ENCODE measurements around the gene ZNF148.

Gene ZNF148

GRCh38 chr3:125357837-125358236 is 17.3 kb downstream of the ZNF148 start:
- Histone ChIP-seq H3K79me2 (ENCODE audit: control insufficient read depth, low read length) (peaks cover 99% of the 10 kb centered on the region), H3K27me3 (ENCODE audit: control insufficient read depth, low read length) (no peaks in the 10 kb centered on the region), H4K20me1 (ENCODE audit: control insufficient read depth, insufficient read depth, low read depth, low read length) (no peaks in the 10 kb centered on the region; the same call in 1 of the 2 replicates), H3K9me2 (replicated peaks; ENCODE audit: control insufficient read depth, low read length) (no peaks in the 10 kb centered on the region), H3K36me3 (ENCODE audit: control insufficient read depth, low read length) (peaks cover 3% of the 10 kb centered on the region; the same call in 1 of the 2 replicates), H3K27ac (ENCODE audit: low read depth, low read length) (peak overlapping the region; percentile 60), H3F3A (ENCODE audit: control insufficient read depth, insufficient read depth) (peaks cover 25% of the 10 kb centered on the region), H3K4me3 (ENCODE audit: low read length) (peak overlapping the region; percentile 88), H3K4me2 (ENCODE audit: low read length) (peak overlapping the region; percentile 88), H3K9me3 (ENCODE audit: control insufficient read depth, insufficient read depth, low read length) (no peaks in the 10 kb centered on the region), H3K4me1 (ENCODE audit: control insufficient read depth, low read length) (peaks cover 76% of the 10 kb centered on the region)
- no peak for TF ChIP-seq EZH2phosphoT487 (IDR thresholded peaks at IDR 0.05; ENCODE audit: borderline replicate concordance, low read length)
- TF ChIP-seq, protein P1, sequence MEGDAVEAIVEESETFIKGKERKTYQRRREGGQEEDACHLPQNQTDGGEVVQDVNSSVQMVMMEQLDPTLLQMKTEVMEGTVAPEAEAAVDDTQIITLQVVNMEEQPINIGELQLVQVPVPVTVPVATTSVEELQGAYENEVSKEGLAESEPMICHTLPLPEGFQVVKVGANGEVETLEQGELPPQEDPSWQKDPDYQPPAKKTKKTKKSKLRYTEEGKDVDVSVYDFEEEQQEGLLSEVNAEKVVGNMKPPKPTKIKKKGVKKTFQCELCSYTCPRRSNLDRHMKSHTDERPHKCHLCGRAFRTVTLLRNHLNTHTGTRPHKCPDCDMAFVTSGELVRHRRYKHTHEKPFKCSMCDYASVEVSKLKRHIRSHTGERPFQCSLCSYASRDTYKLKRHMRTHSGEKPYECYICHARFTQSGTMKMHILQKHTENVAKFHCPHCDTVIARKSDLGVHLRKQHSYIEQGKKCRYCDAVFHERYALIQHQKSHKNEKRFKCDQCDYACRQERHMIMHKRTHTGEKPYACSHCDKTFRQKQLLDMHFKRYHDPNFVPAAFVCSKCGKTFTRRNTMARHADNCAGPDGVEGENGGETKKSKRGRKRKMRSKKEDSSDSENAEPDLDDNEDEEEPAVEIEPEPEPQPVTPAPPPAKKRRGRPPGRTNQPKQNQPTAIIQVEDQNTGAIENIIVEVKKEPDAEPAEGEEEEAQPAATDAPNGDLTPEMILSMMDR (IDR thresholded peaks at IDR 0.05; ENCODE audit: low read depth, low read length, poor library complexity, severe bottlenecking), result no peak

DNA sequence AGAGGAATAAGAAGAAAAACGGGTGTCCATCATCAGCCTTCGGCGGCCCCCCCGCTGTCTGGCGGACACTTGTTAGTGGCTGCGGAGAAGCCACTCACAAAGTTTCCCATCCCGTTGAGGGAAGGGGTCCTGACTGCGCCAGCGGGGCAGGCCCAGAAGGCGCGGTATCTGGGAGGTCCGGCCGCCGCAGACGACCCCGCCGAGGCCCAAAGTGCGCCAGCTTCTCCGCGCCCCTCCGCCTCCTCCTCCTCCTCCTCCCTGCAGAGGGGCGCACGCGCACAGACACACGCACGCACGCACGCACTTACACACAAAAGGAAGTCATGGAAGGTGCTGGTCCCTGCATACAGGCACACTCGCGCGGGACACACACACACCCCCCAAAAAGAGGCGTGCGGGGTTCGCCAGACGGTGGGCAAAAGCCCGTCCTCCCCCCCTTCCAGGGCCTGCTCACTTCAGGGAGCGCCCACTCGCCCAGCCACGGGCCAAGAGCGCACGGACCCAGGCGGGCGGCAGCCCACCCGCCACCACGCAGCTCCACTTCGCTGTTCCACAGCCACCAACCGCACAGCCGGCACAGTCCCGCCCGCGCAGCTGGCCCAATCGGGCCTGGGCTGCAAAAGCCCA is 18.0 kb downstream of the ZNF148 start:
- Histone ChIP-seq H3K4me3 (ENCODE audit: low read length) (peak overlapping the region; percentile 88), H3K4me1 (ENCODE audit: control insufficient read depth, low read length) (peaks cover 82% of the 10 kb centered on the region), H3K27me3 (ENCODE audit: control insufficient read depth, low read length) (no peaks in the 10 kb centered on the region), H3K36me3 (ENCODE audit: control insufficient read depth, low read length) (peaks cover 3% of the 10 kb centered on the region; the same call in 1 of the 2 replicates), H3K27ac (ENCODE audit: low read depth, low read length) (peak overlapping the region; percentile 60), H3F3A (ENCODE audit: control insufficient read depth, insufficient read depth) (peaks cover 29% of the 10 kb centered on the region), H3K4me2 (ENCODE audit: low read length) (peak overlapping the region; percentile 88), H3K9me3 (ENCODE audit: control insufficient read depth, insufficient read depth, low read length) (no peaks in the 10 kb centered on the region), H3K9me2 (replicated peaks; ENCODE audit: control insufficient read depth, low read length) (no peaks in the 10 kb centered on the region), H4K20me1 (ENCODE audit: control insufficient read depth, insufficient read depth, low read depth, low read length) (peaks cover 1% of the 10 kb centered on the region; the same call in 1 of the 2 replicates), H3K79me2 (ENCODE audit: control insufficient read depth, low read length) (peaks cover 99% of the 10 kb centered on the region)
- TF ChIP-seq EZH2phosphoT487 (IDR thresholded peaks at IDR 0.05; ENCODE audit: borderline replicate concordance, low read length), result no peak
- TF ChIP-seq, protein P1 (IDR thresholded peaks at IDR 0.05; ENCODE audit: low read depth, low read length, poor library complexity, severe bottlenecking), result no peak

- peak overlapping the region; percentile 88 for H3K4me3 ChIP-seq (ENCODE audit: low read length)
- TF ChIP-seq, protein P1 (IDR thresholded peaks at IDR 0.05; ENCODE audit: low read depth, low read length, poor library complexity, severe bottlenecking), result no peak
- TF ChIP-seq EZH2phosphoT487 (IDR thresholded peaks at IDR 0.05; ENCODE audit: borderline replicate concordance, low read length), result no peak
- peaks cover 90% of the 10 kb centered on the region for H3K4me1 ChIP-seq (ENCODE audit: control insufficient read depth, low read length)
- H3K27me3 ChIP-seq (ENCODE audit: control insufficient read depth, low read length), result no peaks in the 10 kb centered on the region
- peaks cover 99% of the 10 kb centered on the region for H3K79me2 ChIP-seq (ENCODE audit: control insufficient read depth, low read length)
- peak overlapping the region; percentile 60 for H3K27ac ChIP-seq (ENCODE audit: low read depth, low read length)
- H3F3A ChIP-seq (ENCODE audit: control insufficient read depth, insufficient read depth), result peaks cover 36% of the 10 kb centered on the region
- H3K36me3 ChIP-seq (ENCODE audit: control insufficient read depth, low read length), result peaks cover 3% of the 10 kb centered on the region; the same call in 1 of the 2 replicates
- H3K9me3 ChIP-seq (ENCODE audit: control insufficient read depth, insufficient read depth, low read length), result no peaks in the 10 kb centered on the region
- H3K9me2 ChIP-seq (replicated peaks; ENCODE audit: control insufficient read depth, low read length), result no peaks in the 10 kb centered on the region
- peak overlapping the region; percentile 88 for H3K4me2 ChIP-seq (ENCODE audit: low read length)
- peaks cover 4% of the 10 kb centered on the region; the same call in 1 of the 2 replicates for H4K20me1 ChIP-seq (ENCODE audit: control insufficient read depth, insufficient read depth, low read depth, low read length)
Measured at GRCh38 chr3:125356140-125357026, 18.7 kb downstream of the ZNF148 start.

All from DOHH2 (cell line).